GM21515 (cell line): ENCODE data around the gene NISCH.
A peak's percentile ranks its signal among the peaks of the same experiment; 100 is the strongest.

ENCODE experiments used
- ATAC-seq: cut with Tn5 transposase; IDR thresholded peaks from one replicate; pipeline ENCODE4 v1.9.1; 2021; ENCODE audit not compliant: unreplicated experiment

Gene NISCH

DNA sequence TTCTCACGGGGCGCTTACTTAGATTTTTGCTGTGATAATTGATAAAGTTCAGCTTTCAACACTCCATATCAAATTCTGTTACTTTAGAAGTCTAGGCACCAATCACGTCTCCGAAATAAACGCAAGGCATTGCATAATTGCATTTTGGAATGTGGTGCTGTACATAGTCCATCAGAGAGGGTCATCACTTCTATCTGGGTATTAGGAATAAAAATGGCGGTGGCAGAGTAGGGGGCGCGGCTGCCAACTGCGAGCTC lies 80.6 kb downstream of the NISCH start:
- ATAC-seq = no peak

DNA sequence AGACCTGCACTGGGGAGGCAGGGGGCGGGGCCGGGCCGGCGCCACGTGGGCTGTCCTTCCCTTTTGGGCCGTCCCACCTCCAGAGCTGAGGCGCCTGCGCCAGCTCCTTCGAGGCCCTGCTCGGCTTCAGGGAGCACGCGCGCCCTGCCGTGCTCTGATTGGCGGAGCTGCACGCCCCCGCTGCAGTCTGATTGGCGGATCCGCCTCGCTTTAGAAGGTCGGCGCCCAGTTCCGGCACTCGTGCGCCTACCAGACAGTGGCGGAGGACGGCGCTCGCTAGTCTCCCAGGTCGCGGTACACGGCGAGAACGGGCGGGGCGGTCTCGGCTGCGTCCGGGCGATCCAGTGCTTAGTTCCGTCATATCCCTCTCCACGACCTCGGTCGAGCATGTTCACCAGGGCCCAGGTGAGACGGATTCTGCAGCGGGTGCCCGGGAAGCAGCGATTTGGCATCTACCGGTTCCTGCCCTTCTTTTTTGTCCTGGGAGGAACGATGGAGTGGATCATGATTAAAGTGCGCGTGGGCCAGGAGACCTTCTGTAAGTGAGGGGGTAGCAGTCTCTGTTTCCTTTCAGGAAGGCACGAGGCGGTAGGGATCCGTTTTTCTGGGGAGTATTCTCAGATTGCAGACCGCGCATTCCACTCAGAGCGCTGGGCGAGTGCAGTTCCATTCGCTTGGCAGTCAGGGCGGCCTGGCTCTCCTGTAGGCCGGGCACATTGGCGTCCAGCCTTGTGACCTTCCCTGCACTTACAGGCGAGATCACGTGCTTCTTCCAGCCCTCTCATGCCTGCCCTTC lies 81.2 kb downstream of the NISCH start, which contains the start of gene UQCC5:
TSS of gene UQCC5 (plus strand) at position 237 of the 796 bp plus-strand sequence. CDS start at position 388, 151 bp downstream.
- ATAC-seq = peak; percentile 86

DNA sequence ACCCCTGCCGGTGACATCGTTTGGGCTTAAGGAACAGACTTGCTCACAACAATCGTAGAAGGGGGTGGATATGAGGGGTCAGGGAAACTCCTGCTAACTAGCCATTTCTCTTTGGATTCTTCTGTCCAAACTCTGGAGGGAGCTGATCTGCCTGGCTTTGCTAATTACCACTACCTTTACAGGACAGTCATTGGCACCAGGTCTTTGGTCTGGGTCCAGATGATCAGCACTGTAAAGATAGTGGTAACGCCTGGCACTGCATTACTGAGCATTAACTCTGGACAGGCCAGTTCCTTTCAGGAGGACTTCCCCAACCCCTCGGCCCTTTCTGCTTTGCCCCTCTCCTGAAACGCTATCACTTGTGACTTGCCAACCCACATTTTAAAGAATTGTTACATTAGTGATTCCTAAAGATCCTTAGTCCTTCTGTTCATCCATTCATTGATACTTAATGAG lies 81.8 kb downstream of the NISCH start:
- no peak for ATAC-seq

DNA sequence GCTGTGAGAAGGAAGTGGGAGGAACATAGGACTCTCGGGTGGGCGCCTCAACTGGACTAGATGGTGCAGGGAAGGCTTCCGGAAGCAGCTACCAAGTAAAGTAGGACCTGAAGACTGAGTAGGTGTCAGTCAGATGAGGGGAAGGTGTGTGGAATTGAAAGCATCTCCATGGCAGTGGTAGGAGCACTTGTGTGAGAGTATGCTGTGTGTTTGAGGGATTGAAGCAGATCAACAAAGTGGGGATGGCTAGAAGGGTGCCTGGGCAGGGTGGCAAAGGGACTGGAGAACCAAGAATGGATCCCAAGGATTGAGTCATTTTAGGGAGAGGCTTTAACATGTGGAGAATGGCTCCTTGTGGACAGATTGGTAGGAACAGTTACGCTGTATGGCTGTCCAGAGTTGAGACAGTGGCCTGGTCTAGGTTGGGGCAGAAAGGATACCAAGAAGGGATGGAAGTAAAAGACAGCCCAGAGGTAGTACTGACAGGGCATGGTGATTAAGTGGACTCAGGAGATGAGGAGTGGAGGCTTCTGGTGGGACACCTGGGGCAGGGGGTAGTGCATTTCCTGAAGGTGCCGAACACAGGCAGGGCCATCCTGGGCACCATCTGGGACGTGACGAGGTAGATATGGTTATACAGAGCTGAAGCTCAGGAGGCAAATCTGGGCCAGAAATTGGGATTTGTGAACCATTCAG lies 82.5 kb downstream of the NISCH start:
- ATAC-seq = no peak

DNA sequence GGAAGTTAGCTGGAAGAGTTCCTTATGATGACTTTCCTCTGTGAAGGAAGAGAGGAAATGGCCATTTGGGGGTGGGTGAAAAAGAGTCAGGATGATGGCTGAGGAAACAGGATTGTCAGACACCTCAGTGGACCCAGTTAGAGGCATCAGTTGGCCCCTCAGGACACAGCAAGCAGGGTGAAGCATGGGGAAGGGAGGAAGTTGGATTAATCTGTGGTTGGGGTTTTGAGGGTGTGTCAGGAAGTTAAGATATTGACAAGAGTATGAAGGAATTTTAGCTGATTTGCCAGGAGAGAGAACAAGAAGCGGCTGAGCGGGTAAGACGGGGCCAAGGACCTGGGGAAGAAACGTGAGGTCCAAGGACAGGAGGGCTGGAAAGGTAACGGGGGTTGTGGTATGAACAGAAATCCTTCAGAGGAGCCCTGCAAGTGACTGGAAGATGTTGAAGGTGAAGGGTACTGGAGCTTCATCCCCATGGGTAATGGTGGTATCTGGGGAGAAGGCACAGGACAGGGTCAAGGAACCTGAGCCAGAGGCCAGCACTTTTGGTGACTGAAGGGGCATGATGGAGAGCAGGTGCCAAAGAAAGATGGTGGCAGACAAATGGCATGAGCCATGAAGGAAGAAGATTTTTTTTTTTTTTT lies 83.7 kb downstream of the NISCH start:
- no peak for ATAC-seq

DNA sequence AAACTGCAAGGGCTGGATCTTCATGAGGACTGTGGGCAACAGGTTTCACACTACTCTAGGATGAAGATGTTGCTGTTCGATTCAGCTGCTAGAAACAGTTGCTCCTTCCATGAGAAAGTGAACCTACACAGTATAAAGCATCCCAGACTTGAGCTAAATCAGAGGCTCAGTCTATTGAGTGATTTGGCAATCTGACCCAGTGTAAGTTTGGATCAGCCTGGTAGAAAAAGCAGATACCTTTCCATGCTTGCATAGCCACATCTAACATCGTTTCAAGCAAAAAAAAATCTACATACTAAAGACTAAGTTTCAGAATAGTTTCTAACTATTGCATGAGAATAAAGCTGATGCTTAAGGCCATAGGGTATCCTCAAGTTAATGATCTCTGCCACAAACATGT lies 85.6 kb downstream of the NISCH start:
- no peak for ATAC-seq
